Mesenchymal stem cell (in vitro differentiated cells and primary cell): ENCODE measurements around the gene COL8A1.
"Not testable (repeated sequence)": the region's sequence is repeated elsewhere in the genome, so short reads cannot be mapped to it uniquely, and the experiment has no call there.

Experiments
- DNase-seq: peaks from one replicate; pipeline ENCODE4 v3.0.0-alpha.2; 2013
- H2AFZ ChIP-seq: one replicate; pipeline ENCODE4 v1.6.1; 2013; ENCODE audit warnings: low read depth, mild to moderate bottlenecking, control low read depth, inconsistent platforms, low read length, moderate library complexity
- H2AK5ac ChIP-seq: 2 replicates; pipeline ENCODE4 v1.6.1; 2013; ENCODE audit warnings: low read length, moderate library complexity, mild to moderate bottlenecking, inconsistent platforms; ENCODE audit not compliant: severe bottlenecking
- H2BK120ac ChIP-seq: one replicate; pipeline ENCODE4 v1.6.1; 2013; ENCODE audit warnings: low read depth, mild to moderate bottlenecking, inconsistent platforms, low read length, moderate library complexity
- H2BK12ac ChIP-seq, 2 experiments: one replicate each; pipeline ENCODE4 v1.6.1; 2013; ENCODE audit warnings: inconsistent platforms in 2 of 2, low read length in 2 of 2, mild to moderate bottlenecking in 2 of 2, moderate library complexity in 2 of 2, control low read depth in 1 of 2
- H2BK15ac ChIP-seq: one replicate; pipeline ENCODE4 v1.6.1; 2013; ENCODE audit warnings: mild to moderate bottlenecking, low read depth, inconsistent platforms; ENCODE audit not compliant: poor library complexity, severe bottlenecking
- H2BK5ac ChIP-seq: 2 replicates; pipeline ENCODE4 v1.6.1; 2013; ENCODE audit warnings: low read depth, mild to moderate bottlenecking, low read length, control low read depth, inconsistent platforms; ENCODE audit not compliant: poor library complexity, severe bottlenecking
- H3K14ac ChIP-seq, 2 experiments: one replicate each; pipeline ENCODE4 v1.6.1; 2013; ENCODE audit warnings: inconsistent platforms in 2 of 2, low read length in 2 of 2, control low read depth in 1 of 2, mild to moderate bottlenecking in 1 of 2, moderate library complexity in 1 of 2
- H3K18ac ChIP-seq, 2 experiments: one replicate each; pipeline ENCODE4 v1.6.1; 2013; ENCODE audit warnings: inconsistent platforms in 2 of 2, low read length in 2 of 2, control low read depth in 1 of 2, low read depth in 1 of 2, mild to moderate bottlenecking in 1 of 2
- H3K23ac ChIP-seq, 2 experiments: one replicate each; pipeline ENCODE4 v1.6.1; 2013; ENCODE audit warnings: inconsistent platforms in 2 of 2, low read length in 2 of 2, mild to moderate bottlenecking in 2 of 2, moderate library complexity in 2 of 2, control low read depth in 1 of 2
- H3K27ac ChIP-seq: 2 replicates; pipeline ENCODE4 v1.5.1; 2013; ENCODE audit warnings: mild to moderate bottlenecking, moderate library complexity, low read length, control low read depth, inconsistent platforms; ENCODE audit not compliant: poor library complexity, severe bottlenecking
- H3K27me3 ChIP-seq, 2 experiments: 2 replicates each; pipeline versions ENCODE4 v1.6.1 to v1.7.0; 2013; ENCODE audit warnings: low read length in 2 of 2, mild to moderate bottlenecking in 2 of 2, moderate library complexity in 2 of 2, control low read depth in 1 of 2, inconsistent platforms in 1 of 2; ENCODE audit not compliant: control insufficient read depth in 1 of 2, insufficient read depth in 1 of 2
- H3K36me3 ChIP-seq, 2 experiments: 2 replicates each; pipeline versions ENCODE4 v1.6.1 to v1.7.0; 2013; ENCODE audit warnings: low read length in 2 of 2, control low read depth in 1 of 2, inconsistent platforms in 1 of 2, low read depth in 1 of 2, mild to moderate bottlenecking in 1 of 2; ENCODE audit not compliant: insufficient read depth in 2 of 2, control insufficient read depth in 1 of 2
- H3K4ac ChIP-seq, 2 experiments: one replicate each; pipeline ENCODE4 v1.6.1; 2013; ENCODE audit warnings: inconsistent platforms in 2 of 2, low read length in 2 of 2, mild to moderate bottlenecking in 2 of 2, moderate library complexity in 2 of 2, control low read depth in 1 of 2, low read depth in 1 of 2
- H3K4me1 ChIP-seq: 2 replicates; pipeline ENCODE4 v1.6.1; 2013; ENCODE audit warnings: low read depth, low read length, control low read depth; ENCODE audit not compliant: control insufficient read depth, insufficient read depth
- H3K4me2 ChIP-seq: 2 replicates; pipeline ENCODE4 v1.6.1; 2013; ENCODE audit warnings: low read length, mild to moderate bottlenecking, inconsistent platforms; ENCODE audit not compliant: poor library complexity, severe bottlenecking
- H3K4me3 ChIP-seq, 2 experiments: 2 replicates each; pipeline versions ENCODE4 v1.5.1 to v1.7.0; 2013; ENCODE audit warnings: low read length in 2 of 2, mild to moderate bottlenecking in 2 of 2, control low read depth in 1 of 2, low read depth in 1 of 2; ENCODE audit not compliant: insufficient read depth in 1 of 2
- H3K79me1 ChIP-seq: replicated peaks from 2 replicates; pipeline ENCODE4 v1.6.1; 2013; ENCODE audit warnings: mild to moderate bottlenecking, control low read depth, low read length, inconsistent platforms; ENCODE audit not compliant: poor library complexity, severe bottlenecking
- H3K9ac ChIP-seq: 2 replicates; pipeline ENCODE4 v1.7.0; 2013; ENCODE audit warnings: mild to moderate bottlenecking, low read length, moderate library complexity
- H3K9me3 ChIP-seq: 2 replicates; pipeline ENCODE4 v1.7.0; 2013; ENCODE audit warnings: mild to moderate bottlenecking, low read length; ENCODE audit not compliant: control insufficient read depth
- H4K8ac ChIP-seq: one replicate; pipeline ENCODE4 v1.6.1; 2013; ENCODE audit warnings: inconsistent platforms, mild to moderate bottlenecking, low read length, moderate library complexity
- H4K91ac ChIP-seq: one replicate; pipeline ENCODE4 v1.6.1; 2013; ENCODE audit warnings: mild to moderate bottlenecking, low read length, inconsistent platforms
- WGBS: methylation state at CpG from one replicate; pipeline ENCODE4 v1.1.7; 2013; ENCODE audit warnings: mixed read lengths; 5-methylcytosine and 5-hydroxymethylcytosine counted together

Gene COL8A1

DNA sequence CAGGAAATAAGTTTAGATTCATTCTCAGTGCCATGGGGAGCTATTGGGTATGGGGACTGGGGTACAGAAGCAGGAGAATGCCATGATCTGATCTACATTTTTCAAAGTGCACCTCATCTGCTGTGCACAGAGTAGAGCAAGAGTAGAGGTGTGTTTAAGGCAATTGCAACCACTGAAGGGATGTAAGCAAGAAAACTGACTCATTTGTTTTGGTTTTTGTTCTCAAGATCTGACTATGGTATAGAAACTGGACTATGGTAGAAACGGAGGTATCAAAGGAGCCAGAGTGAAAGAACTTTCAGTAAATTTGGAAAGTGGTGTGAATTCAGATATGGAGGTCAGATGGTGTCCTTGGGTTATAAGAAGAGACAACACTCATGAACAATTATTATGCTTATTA, 93.1 kb downstream of the COL8A1 start:
- no peak overlapping the region for H3K14ac ChIP-seq

DNA sequence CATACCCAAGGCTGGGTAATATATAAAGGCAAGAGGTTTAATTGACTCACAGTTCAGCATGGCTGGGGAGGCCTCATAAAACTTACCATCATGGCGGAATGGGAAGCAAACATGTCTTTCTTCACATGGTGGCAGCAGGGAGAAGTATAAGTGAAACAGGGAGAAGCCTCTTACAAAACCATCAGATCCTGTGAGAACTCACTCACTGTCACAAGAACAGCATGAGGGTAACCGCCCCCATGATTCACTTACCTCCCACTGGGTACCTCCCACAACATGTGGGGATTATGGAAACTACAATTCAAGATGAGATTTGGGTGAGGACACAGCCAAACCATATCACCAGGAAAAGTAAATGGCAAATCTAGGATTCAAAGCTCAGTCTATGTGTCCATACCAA, 102.0 kb downstream of the COL8A1 start:
- not testable (repeated sequence) for H3K4ac ChIP-seq, H3K27ac ChIP-seq, DNase-seq, H2BK5ac ChIP-seq, H4K91ac ChIP-seq, H3K4me1 ChIP-seq, H2BK120ac ChIP-seq, H3K14ac ChIP-seq, H3K4me2 ChIP-seq, H2AK5ac ChIP-seq, H4K8ac ChIP-seq, H3K9ac ChIP-seq, H3K23ac ChIP-seq, H2AFZ ChIP-seq, H2BK12ac ChIP-seq, H3K79me1 ChIP-seq, H2BK15ac ChIP-seq, H3K4me3 ChIP-seq, H3K18ac ChIP-seq, H3K27me3 ChIP-seq, H3K9me3 ChIP-seq
- peaks cover 0 to 14% of the 10 kb centered on the region in 2 experiments for H3K36me3 ChIP-seq
- 100% methylated on average over 1 of the region's 2 CpGs for WGBS

More for the DNA sequence above, 93.1 kb downstream of the COL8A1 start:
- H3K4me1 ChIP-seq: no peaks in the 10 kb centered on the region
- no peaks in the 10 kb centered on the region for H3K27me3 ChIP-seq
- H2AK5ac ChIP-seq: no peak overlapping the region
- no peak overlapping the region for H3K4ac ChIP-seq
- H3K9me3 ChIP-seq: no peaks in the 10 kb centered on the region
- no peak overlapping the region for H3K18ac ChIP-seq
- no peak for DNase-seq
- H2BK120ac ChIP-seq: no peak overlapping the region
- no peak overlapping the region for H3K9ac ChIP-seq
- no peak overlapping the region for H2BK12ac ChIP-seq
- H2AFZ ChIP-seq: no peak overlapping the region
- no peak overlapping the region for H2BK15ac ChIP-seq
- WGBS: 62% methylated on average over 1 of the region's 1 CpG
- no peak overlapping the region for H3K4me3 ChIP-seq
- H3K27ac ChIP-seq: no peak overlapping the region
- no peak overlapping the region for H2BK5ac ChIP-seq
- no peaks in the 10 kb centered on the region for H3K79me1 ChIP-seq
- H4K91ac ChIP-seq: no peak overlapping the region
- no peak overlapping the region for H4K8ac ChIP-seq
- no peak overlapping the region for H3K23ac ChIP-seq
- no peak overlapping the region for H3K4me2 ChIP-seq
- H3K36me3 ChIP-seq: no peaks in the 10 kb centered on the region

DNA sequence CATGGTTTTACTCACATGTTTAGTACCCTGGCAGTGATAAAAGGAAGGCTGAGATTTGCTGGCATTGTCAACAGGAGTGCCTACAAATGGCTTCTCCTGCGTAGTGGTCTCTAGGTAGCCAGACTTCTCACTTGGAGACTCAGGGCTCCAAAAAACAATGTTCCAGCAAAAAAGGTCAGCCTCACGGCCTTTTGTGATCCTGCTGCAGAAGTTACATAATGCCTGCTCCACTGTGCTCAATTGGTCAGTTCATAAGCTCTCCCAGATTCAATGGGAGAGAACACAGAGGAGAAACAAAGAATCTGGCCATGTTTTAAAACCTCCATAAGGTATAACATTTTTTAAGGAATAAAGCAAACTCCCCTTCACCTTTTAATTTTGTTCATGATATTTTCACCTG, 103.2 kb downstream of the COL8A1 start:
- peaks cover 4% of the 10 kb centered on the region for H3K9me3 ChIP-seq
- H3K4me1 ChIP-seq: peaks cover 3% of the 10 kb centered on the region
- H4K8ac ChIP-seq: no peak overlapping the region
- no peak overlapping the region for H4K91ac ChIP-seq
- 88% methylated on average over 2 of the region's 2 CpGs for WGBS
- peaks cover 6% of the 10 kb centered on the region for H3K79me1 ChIP-seq
- no peak overlapping the region for H3K4me3 ChIP-seq
- no peak overlapping the region for H2BK120ac ChIP-seq
- DNase-seq: no peak
- no peaks in the 10 kb centered on the region for H3K27me3 ChIP-seq
- H2BK5ac ChIP-seq: no peak overlapping the region
- H3K18ac ChIP-seq: no peak overlapping the region
- no peak overlapping the region for H3K4me2 ChIP-seq
- no peak overlapping the region for H3K23ac ChIP-seq
- H3K4ac ChIP-seq: no peak overlapping the region
- H3K9ac ChIP-seq: no peak overlapping the region
- H3K14ac ChIP-seq: no peak overlapping the region
- no peak overlapping the region for H2AK5ac ChIP-seq
- peaks cover 0 to 14% of the 10 kb centered on the region in 2 experiments for H3K36me3 ChIP-seq
- H2AFZ ChIP-seq: no peak overlapping the region
- H2BK15ac ChIP-seq: no peak overlapping the region
- H2BK12ac ChIP-seq: no peak overlapping the region
- peak overlapping the region; percentile 32 for H3K27ac ChIP-seq

DNA sequence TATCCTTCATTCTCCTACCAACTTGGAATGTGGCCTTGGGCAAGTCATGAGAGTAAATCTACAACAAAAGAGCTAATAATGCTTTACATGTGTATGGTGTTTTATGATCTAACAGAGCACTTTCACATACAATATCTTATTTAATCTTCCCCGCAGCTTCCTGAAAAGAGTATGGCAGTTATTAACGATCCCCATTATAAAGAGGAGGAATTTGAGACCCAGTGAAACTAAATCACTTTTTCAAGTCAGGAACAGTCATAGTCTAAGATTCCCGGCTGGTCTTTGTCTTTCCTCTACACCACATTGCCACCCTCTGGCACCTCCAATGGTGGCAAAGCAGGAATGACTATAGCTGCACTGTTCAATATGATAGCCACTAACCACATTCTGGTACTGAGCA, 109.5 kb downstream of the COL8A1 start:
- no peak overlapping the region for H3K23ac ChIP-seq
- H3K18ac ChIP-seq: no peak overlapping the region
- H3K27me3 ChIP-seq: no peaks in the 10 kb centered on the region
- no peak overlapping the region for H3K4me3 ChIP-seq
- H4K91ac ChIP-seq: no peak overlapping the region
- no peaks in the 10 kb centered on the region for H3K9me3 ChIP-seq
- no peak overlapping the region for H2BK15ac ChIP-seq
- H3K27ac ChIP-seq: peak overlapping the region; percentile 13
- no peak overlapping the region for H2BK5ac ChIP-seq
- H3K9ac ChIP-seq: no peak overlapping the region
- no peak overlapping the region for H2BK12ac ChIP-seq
- DNase-seq: peak; percentile 46
- no peak overlapping the region for H2BK120ac ChIP-seq
- peaks cover 2% of the 10 kb centered on the region for H3K79me1 ChIP-seq
- peaks cover 6% of the 10 kb centered on the region for H3K4me1 ChIP-seq
- H4K8ac ChIP-seq: no peak overlapping the region
- no peak overlapping the region for H3K4me2 ChIP-seq
- H2AK5ac ChIP-seq: no peak overlapping the region
- WGBS: 60% methylated on average over 2 of the region's 3 CpGs
- no peak overlapping the region for H3K14ac ChIP-seq
- H2AFZ ChIP-seq: no peak overlapping the region
- no peak overlapping the region for H3K4ac ChIP-seq
- H3K36me3 ChIP-seq: peaks cover 0 to 4% of the 10 kb centered on the region in 2 experiments
